ENCODE results near the gene TBC1D23.
A peak's percentile ranks its signal among the peaks of the same experiment; 100 is the strongest.

The TBC1D23 gene

GRCh38 chr3:100358413-100358812, 97.6 kb downstream of the TBC1D23 start:
- Histone ChIP-seq H3K9ac (ENCODE audit: low read length) (no peak overlapping the region), H3K27ac (ENCODE audit: low read length) (no peak overlapping the region), H3K27me3 (ENCODE audit: control insufficient read depth, insufficient read depth, low read length) (no peaks in the 10 kb centered on the region), H3K36me3 (ENCODE audit: control insufficient read depth, low read depth, low read length) (peaks cover 8% of the 10 kb centered on the region), H3K4me1 (ENCODE audit: control insufficient read depth, low read depth, low read length) (no peaks in the 10 kb centered on the region), H3K9me3 (ENCODE audit: control insufficient read depth, low read depth, low read length) (no peaks in the 10 kb centered on the region), H3K4me3 (ENCODE audit: low read length) (no peak overlapping the region)

- no peak overlapping the region for H3K27ac ChIP-seq (ENCODE audit: low read length)
- no peaks in the 10 kb centered on the region for H3K9me3 ChIP-seq (ENCODE audit: control insufficient read depth, low read depth, low read length)
- no peak overlapping the region for H3K4me3 ChIP-seq (ENCODE audit: low read length)
- peaks cover 14% of the 10 kb centered on the region for H3K36me3 ChIP-seq (ENCODE audit: control insufficient read depth, low read depth, low read length)
- no peak overlapping the region for H3K9ac ChIP-seq (ENCODE audit: low read length)
- no peaks in the 10 kb centered on the region for H3K27me3 ChIP-seq (ENCODE audit: control insufficient read depth, insufficient read depth, low read length)
- no peaks in the 10 kb centered on the region for H3K4me1 ChIP-seq (ENCODE audit: control insufficient read depth, low read depth, low read length)
Observed at GRCh38 chr3:100359035-100359434, 98.2 kb downstream of the TBC1D23 start.

GRCh38 chr3:100360757-100361496, 100.1 kb downstream of the TBC1D23 start:
- no peak overlapping the region for H3K4me3 ChIP-seq (ENCODE audit: low read length)
- H3K9ac ChIP-seq (ENCODE audit: low read length): no peak overlapping the region
- no peaks in the 10 kb centered on the region for H3K27me3 ChIP-seq (ENCODE audit: control insufficient read depth, insufficient read depth, low read length)
- no peaks in the 10 kb centered on the region for H3K4me1 ChIP-seq (ENCODE audit: control insufficient read depth, low read depth, low read length)
- no peaks in the 10 kb centered on the region for H3K9me3 ChIP-seq (ENCODE audit: control insufficient read depth, low read depth, low read length)
- H3K36me3 ChIP-seq (ENCODE audit: control insufficient read depth, low read depth, low read length): peaks cover 33% of the 10 kb centered on the region
- no peak overlapping the region for H3K27ac ChIP-seq (ENCODE audit: low read length)

- H3K27ac ChIP-seq (ENCODE audit: low read length): no peak overlapping the region
- H3K4me3 ChIP-seq (ENCODE audit: low read length): no peak overlapping the region
- no peaks in the 10 kb centered on the region for H3K9me3 ChIP-seq (ENCODE audit: control insufficient read depth, low read depth, low read length)
- no peaks in the 10 kb centered on the region for H3K27me3 ChIP-seq (ENCODE audit: control insufficient read depth, insufficient read depth, low read length)
- H3K9ac ChIP-seq (ENCODE audit: low read length): no peak overlapping the region
- peaks cover 43% of the 10 kb centered on the region for H3K36me3 ChIP-seq (ENCODE audit: control insufficient read depth, low read depth, low read length)
- no peaks in the 10 kb centered on the region for H3K4me1 ChIP-seq (ENCODE audit: control insufficient read depth, low read depth, low read length)
Observed at GRCh38 chr3:100361897-100362296, 101.1 kb downstream of the TBC1D23 start.

GRCh38 chr3:100364421-100364820, 103.6 kb downstream of the TBC1D23 start:
- no peak overlapping the region for H3K9ac ChIP-seq (ENCODE audit: low read length)
- no peak overlapping the region for H3K27ac ChIP-seq (ENCODE audit: low read length)
- H3K36me3 ChIP-seq (ENCODE audit: control insufficient read depth, low read depth, low read length): peaks cover 56% of the 10 kb centered on the region

GRCh38 chr3:100366424-100366823, 105.6 kb downstream of the TBC1D23 start:
- H3K4me3 ChIP-seq (ENCODE audit: low read length): no peak overlapping the region
- no peaks in the 10 kb centered on the region for H3K4me1 ChIP-seq (ENCODE audit: control insufficient read depth, low read depth, low read length)
- no peaks in the 10 kb centered on the region for H3K27me3 ChIP-seq (ENCODE audit: control insufficient read depth, insufficient read depth, low read length)
- no peak overlapping the region for H3K27ac ChIP-seq (ENCODE audit: low read length)
- H3K9me3 ChIP-seq (ENCODE audit: control insufficient read depth, low read depth, low read length): no peaks in the 10 kb centered on the region
- H3K36me3 ChIP-seq (ENCODE audit: control insufficient read depth, low read depth, low read length): peaks cover 70% of the 10 kb centered on the region
- H3K9ac ChIP-seq (ENCODE audit: low read length): no peak overlapping the region

More at GRCh38 chr3:100364421-100364820, 103.6 kb downstream of the TBC1D23 start:
- no peaks in the 10 kb centered on the region for H3K4me1 ChIP-seq (ENCODE audit: control insufficient read depth, low read depth, low read length)
- no peak overlapping the region for H3K4me3 ChIP-seq (ENCODE audit: low read length)
- H3K27me3 ChIP-seq (ENCODE audit: control insufficient read depth, insufficient read depth, low read length): no peaks in the 10 kb centered on the region
- no peaks in the 10 kb centered on the region for H3K9me3 ChIP-seq (ENCODE audit: control insufficient read depth, low read depth, low read length)

GRCh38 chr3:100368441-100368840, 107.6 kb downstream of the TBC1D23 start:
- no peak overlapping the region for H3K4me3 ChIP-seq (ENCODE audit: low read length)
- no peak overlapping the region for H3K27ac ChIP-seq (ENCODE audit: low read length)
- H3K9me3 ChIP-seq (ENCODE audit: control insufficient read depth, low read depth, low read length): no peaks in the 10 kb centered on the region
- no peaks in the 10 kb centered on the region for H3K4me1 ChIP-seq (ENCODE audit: control insufficient read depth, low read depth, low read length)
- no peaks in the 10 kb centered on the region for H3K27me3 ChIP-seq (ENCODE audit: control insufficient read depth, insufficient read depth, low read length)
- no peak overlapping the region for H3K9ac ChIP-seq (ENCODE audit: low read length)
- peaks cover 74% of the 10 kb centered on the region for H3K36me3 ChIP-seq (ENCODE audit: control insufficient read depth, low read depth, low read length)

- Histone ChIP-seq H3K4me3 (ENCODE audit: low read length) (no peak overlapping the region), H3K9ac (ENCODE audit: low read length) (no peak overlapping the region), H3K27ac (ENCODE audit: low read length) (no peak overlapping the region), H3K9me3 (ENCODE audit: control insufficient read depth, low read depth, low read length) (no peaks in the 10 kb centered on the region), H3K36me3 (ENCODE audit: control insufficient read depth, low read depth, low read length) (peaks cover 55% of the 10 kb centered on the region), H3K27me3 (ENCODE audit: control insufficient read depth, insufficient read depth, low read length) (no peaks in the 10 kb centered on the region), H3K4me1 (ENCODE audit: control insufficient read depth, low read depth, low read length) (no peaks in the 10 kb centered on the region)
Observed at GRCh38 chr3:100370756-100371155, 110.0 kb downstream of the TBC1D23 start.

GRCh38 chr3:100374521-100374920, 113.7 kb downstream of the TBC1D23 start:
- H3K4me1 ChIP-seq (ENCODE audit: control insufficient read depth, low read depth, low read length): no peaks in the 10 kb centered on the region
- H3K27ac ChIP-seq (ENCODE audit: low read length): no peak overlapping the region
- no peak overlapping the region for H3K4me3 ChIP-seq (ENCODE audit: low read length)
- H3K36me3 ChIP-seq (ENCODE audit: control insufficient read depth, low read depth, low read length): peaks cover 59% of the 10 kb centered on the region
- H3K9me3 ChIP-seq (ENCODE audit: control insufficient read depth, low read depth, low read length): no peaks in the 10 kb centered on the region
- no peaks in the 10 kb centered on the region for H3K27me3 ChIP-seq (ENCODE audit: control insufficient read depth, insufficient read depth, low read length)
- H3K9ac ChIP-seq (ENCODE audit: low read length): peak overlapping the region; percentile 12

Measured in iPS-18a (cell line).